GM06990 (cell line): ENCODE measurements around the gene TRAK1.

ENCODE experiments used
- DNase-seq: peaks from one replicate; pipeline ENCODE4 v3.0.0-alpha.2; 2011; ENCODE audit not compliant: insufficient read length; ENCODE audit errors: extremely low read depth
- H3K27me3 ChIP-seq: replicated peaks from 2 replicates; pipeline ENCODE4 v1.6.0; 2011; ENCODE audit warnings: low read length; ENCODE audit not compliant: control insufficient read depth, insufficient read depth
- H3K36me3 ChIP-seq: 2 replicates; pipeline ENCODE4 v1.5.1; 2011; ENCODE audit warnings: low read length; ENCODE audit not compliant: control insufficient read depth, insufficient read depth
- H3K4me3 ChIP-seq: replicated peaks from 2 replicates; pipeline ENCODE4 v1.5.1; 2011; ENCODE audit warnings: low read depth, mild to moderate bottlenecking, control low read depth, low read length
- CTCF ChIP-seq: IDR thresholded peaks from 2 replicates; pipeline ENCODE4 v1.5.1; 2011; ENCODE audit warnings: low read length, control low read depth, mild to moderate bottlenecking, inconsistent platforms; ENCODE audit not compliant: insufficient read depth, poor library complexity, severe bottlenecking

TRAK1 gene

GRCh38 chr3:42183991-42184632 is 93.0 kb downstream of the TRAK1 start:
- DNase-seq: no peak
- Histone ChIP-seq H3K27me3 (no peaks in the 10 kb centered on the region), H3K4me3 (no peak overlapping the region), H3K36me3 (peaks cover 13% of the 10 kb centered on the region)
- TF ChIP-seq CTCF: no peak

- DNase-seq: no peak
- TF ChIP-seq CTCF: no peak
- H3K4me3 ChIP-seq: no peak overlapping the region
- peaks cover 14% of the 10 kb centered on the region for H3K36me3 ChIP-seq
- no peaks in the 10 kb centered on the region for H3K27me3 ChIP-seq
Observed at GRCh38 chr3:42184651-42185443, 93.7 kb downstream of the TRAK1 start.

GRCh38 chr3:42187936-42188335 is 96.8 kb downstream of the TRAK1 start:
- no peak for TF ChIP-seq CTCF
- Histone ChIP-seq H3K36me3 (peaks cover 17% of the 10 kb centered on the region), H3K4me3 (no peak overlapping the region), H3K27me3 (no peaks in the 10 kb centered on the region)
- DNase-seq: no peak

- no peak for TF ChIP-seq CTCF
- peaks cover 17% of the 10 kb centered on the region for H3K36me3 ChIP-seq
- DNase-seq: no peak
- no peaks in the 10 kb centered on the region for H3K27me3 ChIP-seq
- H3K4me3 ChIP-seq: no peak overlapping the region
Observed at GRCh38 chr3:42188376-42188775, 97.2 kb downstream of the TRAK1 start.

GRCh38 chr3:42189001-42189460 is 97.9 kb downstream of the TRAK1 start:
- Histone ChIP-seq H3K36me3 (peaks cover 17% of the 10 kb centered on the region), H3K4me3 (no peak overlapping the region), H3K27me3 (no peaks in the 10 kb centered on the region)
- no peak for DNase-seq
- TF ChIP-seq CTCF: no peak

GRCh38 chr3:42189736-42190135 is 98.6 kb downstream of the TRAK1 start:
- Histone ChIP-seq H3K27me3 (no peaks in the 10 kb centered on the region), H3K36me3 (peaks cover 19% of the 10 kb centered on the region), H3K4me3 (no peak overlapping the region)
- DNase-seq: no peak
- no peak for TF ChIP-seq CTCF
